GM12875 (cell line): ENCODE results near the gene SEPHS2.

Source experiments
- H3K4me3 ChIP-seq: one replicate; pipeline ENCODE4 v1.5.1; 2011; ENCODE audit warnings: low read depth, low read length, control low read depth
- CTCF ChIP-seq: IDR thresholded peaks from 2 replicates; pipeline ENCODE4 v1.5.1; 2011; ENCODE audit warnings: low read depth, mild to moderate bottlenecking, control low read depth, inconsistent platforms, low read length, moderate library complexity, borderline replicate concordance; ENCODE audit not compliant: insufficient read depth

SEPHS2 gene

GRCh38 chr16:30429418-30429677 is 16.3 kb downstream of the SEPHS2 start:
- no peak for TF ChIP-seq CTCF
- peak overlapping the region; percentile 74 for H3K4me3 ChIP-seq

DNA sequence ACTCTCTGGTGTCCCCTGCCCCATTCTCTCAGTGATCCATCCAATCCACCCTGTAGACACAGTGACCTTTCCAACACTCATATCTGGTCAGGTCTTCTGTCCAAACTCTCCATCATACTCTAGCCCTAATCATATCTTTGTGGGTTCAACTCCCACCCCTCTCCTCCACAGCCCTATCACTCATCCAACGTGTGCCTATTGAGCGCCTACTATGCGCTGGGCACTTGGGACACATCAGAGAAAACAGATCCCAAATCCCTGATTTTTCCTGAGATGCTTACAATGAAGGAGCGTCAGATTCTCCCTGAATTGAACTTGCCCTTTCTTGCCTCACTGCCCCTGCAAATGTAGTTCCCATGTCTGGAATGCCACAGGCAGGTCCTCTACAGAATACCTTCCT is 17.6 kb downstream of the SEPHS2 start:
- H3K4me3 ChIP-seq = no peak overlapping the region
- no peak for TF ChIP-seq CTCF

GRCh38 chr16:30421010-30421409 is 24.7 kb downstream of the SEPHS2 start:
- TF ChIP-seq CTCF = no peak

DNA sequence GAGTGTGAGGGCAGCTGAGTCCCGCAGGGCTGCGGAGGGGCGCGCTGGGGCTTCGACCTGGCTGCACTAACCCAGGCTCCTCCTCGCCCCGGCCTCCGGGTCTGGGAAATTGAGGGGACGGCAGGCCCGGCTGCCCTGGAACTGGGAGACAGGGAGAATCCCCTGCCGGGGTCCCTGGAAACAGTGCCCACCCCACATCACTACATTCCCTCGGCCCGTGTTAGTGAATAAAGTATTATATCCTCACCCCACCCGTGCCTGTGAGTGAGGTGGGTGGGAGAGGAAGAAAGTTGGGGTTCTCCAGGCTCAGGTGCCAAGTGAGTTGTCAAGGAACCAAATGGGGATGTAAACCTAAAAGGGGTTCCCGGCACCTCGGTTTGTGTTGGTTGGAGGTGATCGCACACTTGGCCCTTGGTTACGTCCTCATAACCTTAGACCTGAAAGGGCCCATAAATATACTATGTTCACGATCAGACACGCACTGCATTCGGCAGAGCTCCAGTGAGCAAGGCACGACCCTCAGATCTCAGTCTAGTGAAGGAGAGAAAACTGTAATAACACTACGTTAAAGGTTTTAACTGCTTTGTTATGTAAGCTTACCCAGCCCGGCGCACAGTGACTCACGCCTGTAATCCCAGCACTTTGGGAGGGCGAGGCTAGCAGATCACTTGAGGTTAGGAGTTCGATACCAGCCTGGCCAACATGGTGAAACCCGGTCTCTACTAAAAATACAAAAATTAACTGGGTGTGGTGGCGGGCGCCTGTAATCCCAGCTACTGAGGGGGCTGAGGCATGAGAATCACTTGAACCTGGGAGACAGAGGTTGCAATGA is 27.1 kb downstream of the SEPHS2 start:
- peak overlapping the region; percentile 49 for H3K4me3 ChIP-seq
- TF ChIP-seq CTCF = no peak

More at GRCh38 chr16:30421010-30421409, 24.7 kb downstream of the SEPHS2 start:
- H3K4me3 ChIP-seq = no peak overlapping the region

DNA sequence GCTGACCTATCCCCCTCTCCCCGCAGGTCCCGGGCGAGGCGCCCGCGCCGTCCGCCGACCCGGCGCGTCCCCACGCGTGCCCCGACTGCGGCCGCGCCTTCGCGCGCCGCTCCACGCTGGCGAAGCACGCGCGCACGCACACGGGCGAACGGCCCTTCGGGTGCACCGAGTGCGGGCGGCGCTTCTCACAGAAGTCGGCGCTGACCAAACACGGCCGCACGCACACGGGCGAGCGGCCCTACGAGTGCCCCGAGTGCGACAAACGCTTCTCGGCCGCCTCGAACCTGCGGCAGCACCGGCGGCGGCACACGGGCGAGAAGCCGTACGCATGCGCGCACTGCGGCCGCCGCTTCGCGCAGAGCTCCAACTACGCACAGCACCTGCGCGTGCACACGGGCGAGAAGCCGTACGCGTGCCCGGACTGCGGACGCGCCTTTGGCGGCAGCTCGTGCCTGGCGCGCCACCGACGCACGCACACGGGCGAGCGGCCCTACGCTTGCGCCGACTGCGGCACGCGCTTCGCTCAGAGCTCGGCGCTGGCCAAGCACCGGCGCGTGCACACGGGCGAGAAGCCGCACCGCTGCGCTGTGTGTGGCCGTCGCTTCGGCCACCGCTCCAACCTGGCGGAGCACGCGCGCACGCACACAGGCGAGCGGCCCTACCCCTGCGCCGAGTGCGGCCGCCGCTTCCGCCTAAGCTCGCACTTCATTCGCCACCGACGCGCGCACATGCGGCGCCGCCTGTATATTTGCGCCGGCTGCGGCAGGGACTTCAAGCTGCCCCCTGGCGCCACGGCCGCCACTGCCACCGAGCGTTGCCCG is 27.9 kb downstream of the SEPHS2 start:
- TF ChIP-seq CTCF = peak; percentile 14; the same call in 1 of the 2 replicates
- H3K4me3 ChIP-seq = peak overlapping the region; percentile 49

DNA sequence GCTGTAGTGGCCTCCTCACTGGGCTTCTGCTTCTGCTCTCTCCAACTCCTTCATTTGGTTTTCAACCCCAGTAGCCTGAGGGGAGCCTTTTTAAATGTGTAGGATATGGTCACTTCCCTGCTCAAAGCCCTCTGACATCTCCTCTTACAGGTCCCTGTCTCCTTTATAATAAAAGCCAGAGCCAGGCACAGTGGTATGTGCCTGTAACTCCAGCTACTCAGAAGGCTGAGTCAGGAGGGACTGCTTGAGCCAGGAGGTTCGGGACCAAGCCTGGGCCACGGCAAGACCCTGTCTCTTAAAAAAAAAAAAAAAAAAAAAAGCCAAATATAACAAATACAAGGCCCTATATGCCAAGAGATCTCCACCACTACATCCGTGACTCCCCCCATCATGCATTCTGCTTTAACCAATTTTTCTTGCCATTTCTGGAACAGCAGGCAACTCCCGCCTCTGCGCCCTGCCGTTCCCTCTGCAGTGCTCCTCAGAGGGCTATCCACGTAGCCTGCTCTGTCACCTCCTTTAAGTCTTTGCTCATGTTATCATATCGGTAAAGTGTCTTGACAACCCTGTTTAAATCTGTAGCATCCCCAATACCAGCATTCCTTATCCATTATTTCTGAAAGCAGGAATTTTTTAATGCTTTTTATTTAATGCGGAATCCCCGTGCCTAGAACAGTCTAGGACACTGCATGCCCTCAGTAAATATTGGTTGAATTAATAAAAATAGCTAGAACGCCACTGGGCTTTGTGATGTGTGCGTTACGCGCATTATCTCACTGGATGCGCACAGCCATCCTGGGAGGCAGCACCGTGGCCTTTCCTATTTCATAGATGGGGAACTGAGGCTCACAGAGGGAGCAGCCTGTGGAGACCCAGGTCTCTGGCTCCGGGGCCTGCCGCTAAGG is 28.8 kb downstream of the SEPHS2 start:
- H3K4me3 ChIP-seq = no peak overlapping the region
- no peak for TF ChIP-seq CTCF
